Hepatic stellate cell (primary cell): ENCODE measurements around the gene CPXM1.

Source experiments
- DNase-seq: peaks from one replicate; pipeline ENCODE4 v3.0.0; 2011; ENCODE audit warnings: low spot score

CPXM1 gene

GRCh38 chr20:2748551-2749342, 51.7 kb downstream of the CPXM1 start:
- no peak for DNase-seq

- no peak for DNase-seq
These were observed 52.7 kb downstream of the CPXM1 start for GRCh38 chr20:2747676-2748235.

- no peak for DNase-seq
These were observed 53.7 kb downstream of the CPXM1 start for GRCh38 chr20:2746636-2747265.

- no peak for DNase-seq
These were observed 54.3 kb downstream of the CPXM1 start for GRCh38 chr20:2745936-2746635.

- DNase-seq, result no peak
These were observed 55.1 kb downstream of the CPXM1 start for GRCh38 chr20:2745060-2745910.
